ENCODE measurements around the gene DNM3.

GRCh38 chr1:171793636-171794035 lies 47.7 kb upstream of the DNM3 start:
- TF ChIP-seq CTCF (IDR thresholded peaks at IDR 0.05; ENCODE audit: low read length) (no peak), EZH2 (IDR thresholded peaks at IDR 0.05; ENCODE audit: borderline replicate concordance, low read length) (no peak)

Measured in OCI-LY1 (cell line).